ENCODE data around the gene ABLIM2. TPM values are rescaled to one million over a fixed set of nuclear protein-coding genes. Genes with fewer than 3 reads are reported as not detected.
"Not testable (repeated sequence)": the region's sequence is repeated elsewhere in the genome, so short reads cannot be mapped to it uniquely, and the experiment has no call there.

ABLIM2 gene
- total RNA-seq, 2 donors from 2014 or later, result 2.6 to 7.3 TPM

DNA sequence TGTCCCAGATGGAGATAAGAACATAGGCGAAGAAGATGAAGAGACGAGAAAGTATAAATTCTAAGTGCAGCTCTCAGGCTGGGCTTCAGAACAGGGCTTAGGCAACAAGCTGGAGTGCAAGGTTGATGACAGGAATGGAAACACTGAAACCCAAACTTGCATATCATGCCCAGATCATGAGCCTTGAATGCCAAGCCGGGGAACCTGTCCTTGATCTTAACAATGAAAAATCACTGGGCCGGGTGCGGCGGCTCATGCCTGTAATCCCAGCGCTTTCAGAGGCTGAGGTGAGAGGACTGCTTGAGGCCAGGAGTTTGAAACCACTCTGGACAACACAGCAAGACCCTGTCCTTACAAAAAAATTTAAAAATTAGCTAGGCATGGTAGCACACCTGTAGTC is 236.1 kb downstream of the ABLIM2 start:
- no peak for DNase-seq (ENCODE audit: low spot score)
- Histone ChIP-seq H3K9me3 (no peaks in the 10 kb centered on the region), H3K27ac (no peak overlapping the region), H3K36me3 (no peaks in the 10 kb centered on the region), H3K4me3 (no peak overlapping the region), H3K4me1 (replicated peaks) (no peaks in the 10 kb centered on the region), H3K27me3 (replicated peaks; ENCODE audit: insufficient read depth) (no peaks in the 10 kb centered on the region)
- intact Hi-C loops (cut with DNase I), result no loop called here
- WGBS, result 89% methylated on average over 7 of the region's 7 CpGs
- TF ChIP-seq CTCF (IDR thresholded peaks at IDR 0.05), result no peak
- no peak for TF ChIP-seq POLR2A (IDR thresholded peaks at IDR 0.05)
- no peak for TF ChIP-seq POLR2AphosphoS5 (IDR thresholded peaks at IDR 0.05)

DNA sequence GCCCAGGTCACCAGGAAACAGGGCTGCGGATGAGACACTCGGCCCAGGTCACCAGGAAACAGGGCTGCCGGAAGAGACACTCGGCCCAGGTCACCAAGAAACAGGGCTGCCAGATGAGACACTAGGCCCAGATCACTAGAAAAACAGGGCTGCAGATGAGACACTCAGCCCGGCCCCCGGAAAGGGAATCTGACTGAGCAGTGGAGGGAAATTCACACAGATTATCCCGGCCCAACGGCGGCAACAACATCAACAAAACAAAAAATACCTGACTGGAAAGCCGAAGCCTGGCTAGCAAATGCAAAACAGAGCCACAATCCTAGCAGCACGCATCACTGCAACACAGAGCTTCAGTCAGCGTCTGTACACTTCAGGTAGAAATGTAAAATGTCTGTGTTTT is 239.6 kb downstream of the ABLIM2 start:
- no peak overlapping the region for H3K4me3 ChIP-seq
- intact Hi-C loops (cut with DNase I), result no loop called here
- H3K36me3 ChIP-seq, result no peaks in the 10 kb centered on the region
- no peaks in the 10 kb centered on the region for H3K27me3 ChIP-seq (replicated peaks; ENCODE audit: insufficient read depth)
- no peaks in the 10 kb centered on the region for H3K4me1 ChIP-seq (replicated peaks)
- no peak for TF ChIP-seq POLR2A (IDR thresholded peaks at IDR 0.05)
- WGBS, result 82% methylated on average over 12 of the region's 12 CpGs
- DNase-seq (ENCODE audit: low spot score), result no peak
- no peak overlapping the region for H3K27ac ChIP-seq
- H3K9me3 ChIP-seq, result no peaks in the 10 kb centered on the region

DNA sequence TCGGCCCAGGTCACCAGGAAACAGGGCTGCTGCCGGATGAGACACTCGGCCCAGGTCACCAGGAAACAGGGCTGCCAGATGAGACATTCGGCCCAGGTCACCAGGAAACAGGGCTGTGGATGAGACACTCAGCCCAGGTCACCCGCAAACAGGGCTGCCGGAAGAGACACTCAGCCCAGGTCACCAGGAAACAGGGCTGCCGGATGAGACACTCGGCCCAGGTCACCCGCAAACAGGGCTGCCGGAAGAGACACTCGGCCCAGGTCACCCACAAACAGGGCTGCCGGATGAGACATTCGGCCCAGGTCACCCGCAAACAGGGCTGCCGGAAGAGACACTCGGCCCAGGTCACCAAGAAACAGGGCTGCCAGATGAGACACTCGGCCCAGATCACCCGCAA is 240.4 kb downstream of the ABLIM2 start:
- H3K4me3 ChIP-seq; H3K27ac ChIP-seq; H3K36me3 ChIP-seq; H3K27me3 ChIP-seq (replicated peaks; ENCODE audit: insufficient read depth); H3K4me1 ChIP-seq (replicated peaks); H3K9me3 ChIP-seq; DNase-seq (ENCODE audit: low spot score); intact Hi-C loops (cut with DNase I): not testable (repeated sequence)
- 94% methylated on average over 18 of the region's 18 CpGs for WGBS

DNA sequence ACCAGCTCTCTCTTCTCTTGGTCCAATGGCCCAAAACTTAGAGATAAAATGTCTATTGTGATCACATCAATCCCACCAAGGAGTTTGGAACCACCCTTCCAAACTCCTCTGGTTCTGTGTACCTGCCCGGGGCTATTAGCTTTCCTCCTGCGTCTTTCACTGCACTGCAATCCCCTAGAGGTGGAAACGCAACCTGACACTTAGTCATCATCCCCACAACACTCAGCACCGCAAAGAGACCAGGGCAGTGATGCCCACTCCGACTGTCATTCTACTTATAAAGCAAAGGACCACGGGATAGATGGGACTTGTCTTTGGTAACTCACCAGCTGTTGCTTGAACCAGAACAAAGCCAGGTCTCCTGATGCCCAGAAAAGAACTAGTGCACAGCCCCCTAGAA is 240.9 kb downstream of the ABLIM2 start:
- Histone ChIP-seq H3K36me3 (no peaks in the 10 kb centered on the region), H3K27ac (no peak overlapping the region), H3K4me3 (no peak overlapping the region), H3K4me1 (replicated peaks) (no peaks in the 10 kb centered on the region), H3K9me3 (no peaks in the 10 kb centered on the region), H3K27me3 (replicated peaks; ENCODE audit: insufficient read depth) (no peaks in the 10 kb centered on the region)
- no peak for DNase-seq (ENCODE audit: low spot score)
- WGBS, result 67% methylated on average over 6 of the region's 6 CpGs
- intact Hi-C loops (cut with DNase I), result no loop called here
- TF ChIP-seq CTCF (IDR thresholded peaks at IDR 0.05), result no peak
- TF ChIP-seq POLR2AphosphoS5 (IDR thresholded peaks at IDR 0.05), result no peak
- TF ChIP-seq POLR2A (IDR thresholded peaks at IDR 0.05), result no peak

GRCh38 chr4:7915875-7916242 is 242.8 kb downstream of the ABLIM2 start:
- WGBS, result 71% methylated on average over 6 of the region's 6 CpGs
- Histone ChIP-seq H3K4me1 (replicated peaks) (no peaks in the 10 kb centered on the region), H3K4me3 (no peak overlapping the region), H3K27me3 (replicated peaks; ENCODE audit: insufficient read depth) (no peaks in the 10 kb centered on the region), H3K36me3 (no peaks in the 10 kb centered on the region), H3K27ac (no peak overlapping the region), H3K9me3 (no peaks in the 10 kb centered on the region)
- TF ChIP-seq CTCF (IDR thresholded peaks at IDR 0.05) (no peak), POLR2AphosphoS5 (IDR thresholded peaks at IDR 0.05) (no peak), POLR2A (IDR thresholded peaks at IDR 0.05) (no peak)
- DNase-seq (ENCODE audit: low spot score), result no peak
- intact Hi-C loops (cut with DNase I), result no loop called here

MicroRNAs encoded within 50 kb of the gene (microRNA counts, 767-probe panel; counts per million panel counts)
- microRNA hsa-miR-95, result 2,335 to 2,763 counts per million in 2 donors

Small RNAs within 50 kb of the gene (microRNA-seq; reads per million reads assigned to microRNA genes)
- 366 reads per million, percentile 83 among the genes with 10 or more reads in this experiment for gene MIR95

Small RNAs within 50 kb of the gene (small RNA-seq; reads per million reads assigned to genes)
- gene MIR95, result 1.1 to 1.2 reads per million in 2 donors

Other genes starting within 250 kb of the ABLIM2 start
- gene AFAP1, start 219.0 kb downstream of the ABLIM2 start, total RNA-seq, result 10 to 100 TPM; 17.5 to 19.8 TPM
- gene SH3TC1, start 40.5 kb upstream of the ABLIM2 start, total RNA-seq, result 10 to 100 TPM; 22.4 to 37.5 TPM
- 10 to 100 TPM in 1 of 2 donors, 1 to 10 TPM in 1; 6.0 to 18.9 TPM for gene HTRA3, start 110.9 kb upstream of the ABLIM2 start, total RNA-seq